ENCODE data around the gene NEUROG3.

GRCh38 chr10:69568472-69569395 is 4.5 kb downstream of the NEUROG3 start:
- no peak for TF ChIP-seq GMEB1 (CRISPR knock-in tag; IDR thresholded peaks at IDR 0.05; ENCODE audit: borderline replicate concordance)
- TF ChIP-seq FOXM1 (CRISPR knock-in tag; IDR thresholded peaks at IDR 0.05): no peak
- TF ChIP-seq HDAC2 (CRISPR knock-in tag; IDR thresholded peaks at IDR 0.05): no peak
- TF ChIP-seq ZNF562 (CRISPR knock-in tag; IDR thresholded peaks at IDR 0.05; ENCODE audit: borderline replicate concordance): no peak
- no peak for TF ChIP-seq HNF4G (IDR thresholded peaks at IDR 0.05; ENCODE audit: borderline replicate concordance, low read depth, low read length)
- TF ChIP-seq HNF4G (CRISPR knock-in tag; IDR thresholded peaks at IDR 0.05; ENCODE audit: borderline replicate concordance, low read depth): no peak
- no peak for TF ChIP-seq CHD2 (IDR thresholded peaks at IDR 0.05; ENCODE audit: low read depth, low read length)
- TF ChIP-seq ZNF629 (CRISPR knock-in tag; conservative IDR thresholded peaks at IDR 0.05): no peak
- no peak for TF ChIP-seq THAP8 (CRISPR knock-in tag; IDR thresholded peaks at IDR 0.05; ENCODE audit: borderline replicate concordance)
- TF ChIP-seq TCF7 (IDR thresholded peaks at IDR 0.05; ENCODE audit: low read depth): no peak
- no peak for TF ChIP-seq CTCF (CRISPR knock-in tag; IDR thresholded peaks at IDR 0.05)
- no peak for TF ChIP-seq ZNF143 (CRISPR knock-in tag; IDR thresholded peaks at IDR 0.05)
- TF ChIP-seq RXRA (CRISPR knock-in tag; IDR thresholded peaks at IDR 0.05): no peak
- no peak for TF ChIP-seq ZNF569 (CRISPR knock-in tag; IDR thresholded peaks at IDR 0.05; ENCODE audit: borderline replicate concordance)
